SU-DHL-6 (cell line): ENCODE data around the gene MICALL1.

Source experiments
- H2AFZ ChIP-seq: fragments of 200-600 bp; sonication (generic); 2 replicates; pipeline ENCODE4 v1.6.1; 2014; ENCODE audit warnings: low read depth, mild to moderate bottlenecking, moderate library complexity, mixed read lengths, antibody characterized with exemption, low read length; ENCODE audit not compliant: severe bottlenecking
- H3F3A ChIP-seq: fragments of 200-600 bp; shearing (Covaris generic); 2 replicates; pipeline ENCODE4 v1.6.0; 2016; ENCODE audit warnings: antibody characterized with exemption, mild to moderate bottlenecking; ENCODE audit not compliant: insufficient read depth
- H3K27ac ChIP-seq: fragments of 200-600 bp; sonication (generic); 2 replicates; pipeline ENCODE4 v1.5.1; 2016; ENCODE audit warnings: low read depth, mild to moderate bottlenecking, low read length, moderate library complexity, mixed read lengths
- H3K27me3 ChIP-seq: fragments of 200-600 bp; sonication (generic), shearing (Covaris generic); 2 replicates; pipeline ENCODE4 v1.6.0; 2014; ENCODE audit warnings: mild to moderate bottlenecking, low read length
- H3K36me3 ChIP-seq: fragments of 200-600 bp; sonication (generic); 2 replicates; pipeline ENCODE4 v1.6.1; 2014; ENCODE audit warnings: mild to moderate bottlenecking, low read length, mixed read lengths
- H3K4me2 ChIP-seq: fragments of 300-600, 200-600 bp; shearing (Covaris generic), sonication (generic); 2 replicates; pipeline ENCODE4 v1.6.0; 2014; ENCODE audit warnings: low read length, low read depth, mild to moderate bottlenecking; ENCODE audit not compliant: poor library complexity, severe bottlenecking
- H3K4me3 ChIP-seq: fragments of 200-600 bp; sonication (generic); 2 replicates; pipeline ENCODE4 v1.5.1; 2014; ENCODE audit warnings: antibody characterized with exemption, low read length, mild to moderate bottlenecking, mixed read lengths; ENCODE audit not compliant: insufficient read depth, poor library complexity, severe bottlenecking
- H3K79me2 ChIP-seq: fragments of 200-600 bp; sonication (generic); 2 replicates; pipeline ENCODE4 v1.6.1; 2014; ENCODE audit warnings: mild to moderate bottlenecking, low read length, moderate library complexity; ENCODE audit not compliant: insufficient read depth
- H3K9ac ChIP-seq: fragments of 200-600 bp; sonication (generic); 2 replicates; pipeline ENCODE4 v1.7.0; 2014; ENCODE audit warnings: mild to moderate bottlenecking, low read length
- H3K9me2 ChIP-seq: fragments of 200-600 bp; sonication (generic); replicated peaks from 2 replicates; pipeline ENCODE4 v1.6.1; 2014; ENCODE audit warnings: low read length; ENCODE audit not compliant: insufficient read depth
- H3K9me3 ChIP-seq: fragments of 200-600 bp; sonication (generic); 2 replicates; pipeline ENCODE4 v1.6.1; 2014; ENCODE audit warnings: low read length, mixed read lengths; ENCODE audit not compliant: insufficient read depth
- H4K20me1 ChIP-seq: fragments of 200-600 bp; sonication (generic); 2 replicates; pipeline ENCODE4 v1.6.1; 2014; ENCODE audit warnings: low read depth, mild to moderate bottlenecking, antibody characterized with exemption, low read length, moderate library complexity, mixed read lengths
- EZH2phosphoT487 ChIP-seq: fragments of 200-600 bp; sonication (generic), shearing (Covaris generic); conservative IDR thresholded peaks from 2 replicates; pipeline ENCODE4 v1.6.1; 2018; ENCODE audit warnings: mild to moderate bottlenecking, antibody characterized with exemption, low read length, moderate library complexity, mixed read lengths
- TF ChIP-seq, protein P1 (sequence below): fragments of 200-600 bp; sonication (generic); IDR thresholded peaks from one replicate; pipeline ENCODE4 v1.5.1; 2017; ENCODE audit warnings: antibody characterized with exemption, mild to moderate bottlenecking, low read length, moderate library complexity; ENCODE audit not compliant: insufficient read depth, poor library complexity, severe bottlenecking

The MICALL1 gene

DNA sequence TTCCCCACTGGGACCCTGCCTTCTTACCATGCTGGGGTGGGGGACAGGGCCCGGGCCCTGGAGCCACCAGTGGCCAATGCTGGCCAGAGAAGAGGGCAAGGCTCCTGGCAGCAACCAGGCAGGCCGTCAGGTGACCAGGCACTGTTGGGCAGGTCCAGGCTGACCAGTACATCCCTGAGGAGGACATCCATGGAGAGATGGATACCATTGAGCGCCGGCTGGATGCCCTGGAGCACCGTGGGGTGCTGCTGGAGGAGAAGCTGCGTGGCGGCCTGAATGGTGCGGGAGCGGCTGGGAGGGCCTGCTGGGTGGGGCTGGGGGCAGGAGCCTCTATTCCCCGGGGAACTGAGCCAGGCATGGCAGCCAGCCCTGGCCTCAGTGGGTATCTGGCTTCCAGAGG is 26.3 kb downstream of the MICALL1 start:
- no peaks in the 10 kb centered on the region for H3K9me3 ChIP-seq
- no peaks in the 10 kb centered on the region for H3K36me3 ChIP-seq
- H3K79me2 ChIP-seq: no peaks in the 10 kb centered on the region
- no peaks in the 10 kb centered on the region for H3K9me2 ChIP-seq
- no peak for TF ChIP-seq EZH2phosphoT487
- TF ChIP-seq, protein P1, sequence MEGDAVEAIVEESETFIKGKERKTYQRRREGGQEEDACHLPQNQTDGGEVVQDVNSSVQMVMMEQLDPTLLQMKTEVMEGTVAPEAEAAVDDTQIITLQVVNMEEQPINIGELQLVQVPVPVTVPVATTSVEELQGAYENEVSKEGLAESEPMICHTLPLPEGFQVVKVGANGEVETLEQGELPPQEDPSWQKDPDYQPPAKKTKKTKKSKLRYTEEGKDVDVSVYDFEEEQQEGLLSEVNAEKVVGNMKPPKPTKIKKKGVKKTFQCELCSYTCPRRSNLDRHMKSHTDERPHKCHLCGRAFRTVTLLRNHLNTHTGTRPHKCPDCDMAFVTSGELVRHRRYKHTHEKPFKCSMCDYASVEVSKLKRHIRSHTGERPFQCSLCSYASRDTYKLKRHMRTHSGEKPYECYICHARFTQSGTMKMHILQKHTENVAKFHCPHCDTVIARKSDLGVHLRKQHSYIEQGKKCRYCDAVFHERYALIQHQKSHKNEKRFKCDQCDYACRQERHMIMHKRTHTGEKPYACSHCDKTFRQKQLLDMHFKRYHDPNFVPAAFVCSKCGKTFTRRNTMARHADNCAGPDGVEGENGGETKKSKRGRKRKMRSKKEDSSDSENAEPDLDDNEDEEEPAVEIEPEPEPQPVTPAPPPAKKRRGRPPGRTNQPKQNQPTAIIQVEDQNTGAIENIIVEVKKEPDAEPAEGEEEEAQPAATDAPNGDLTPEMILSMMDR: no peak
- H3K27ac ChIP-seq: no peak overlapping the region
- no peak overlapping the region for H3K4me2 ChIP-seq
- H3K27me3 ChIP-seq: no peaks in the 10 kb centered on the region
- H4K20me1 ChIP-seq: no peaks in the 10 kb centered on the region
- no peak overlapping the region for H2AFZ ChIP-seq
- no peaks in the 10 kb centered on the region for H3F3A ChIP-seq
- H3K9ac ChIP-seq: no peak overlapping the region
- no peak overlapping the region for H3K4me3 ChIP-seq

DNA sequence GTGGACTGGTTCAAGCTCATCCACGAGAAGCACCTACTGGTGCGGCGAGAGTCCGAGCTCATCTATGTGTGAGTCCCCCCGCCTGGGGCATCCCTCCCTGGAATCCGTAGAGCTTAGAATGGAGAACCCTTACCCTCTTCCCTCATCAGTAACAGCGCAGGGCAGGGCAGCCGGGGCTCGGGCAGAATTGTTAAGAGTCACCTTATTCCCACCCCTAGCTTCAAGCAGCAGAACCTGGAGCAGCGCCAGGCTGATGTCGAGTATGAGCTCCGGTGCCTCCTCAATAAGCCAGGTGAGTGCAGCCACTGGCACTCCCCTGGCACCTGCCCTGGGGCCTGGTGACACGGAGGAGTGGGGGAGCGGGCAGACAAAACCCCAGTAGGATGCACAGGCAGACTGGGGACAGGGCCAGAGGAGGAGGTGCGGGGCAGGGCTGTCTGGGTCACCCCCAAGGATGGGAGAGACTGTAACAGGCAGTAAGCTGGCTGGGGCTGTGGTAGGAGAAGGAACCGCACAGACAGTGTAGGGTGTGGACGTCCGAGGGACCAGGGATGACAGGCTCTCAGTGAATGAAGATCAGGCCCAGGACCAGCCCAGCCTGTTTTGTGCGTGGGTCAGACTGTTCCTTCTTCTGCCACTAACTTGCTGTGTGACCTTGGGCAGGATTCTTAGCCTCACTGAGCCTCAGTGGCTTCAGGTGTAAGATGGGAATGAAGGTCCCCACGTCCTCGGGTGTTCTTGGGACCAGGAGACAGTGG is 26.9 kb downstream of the MICALL1 start:
- no peaks in the 10 kb centered on the region for H3F3A ChIP-seq

DNA sequence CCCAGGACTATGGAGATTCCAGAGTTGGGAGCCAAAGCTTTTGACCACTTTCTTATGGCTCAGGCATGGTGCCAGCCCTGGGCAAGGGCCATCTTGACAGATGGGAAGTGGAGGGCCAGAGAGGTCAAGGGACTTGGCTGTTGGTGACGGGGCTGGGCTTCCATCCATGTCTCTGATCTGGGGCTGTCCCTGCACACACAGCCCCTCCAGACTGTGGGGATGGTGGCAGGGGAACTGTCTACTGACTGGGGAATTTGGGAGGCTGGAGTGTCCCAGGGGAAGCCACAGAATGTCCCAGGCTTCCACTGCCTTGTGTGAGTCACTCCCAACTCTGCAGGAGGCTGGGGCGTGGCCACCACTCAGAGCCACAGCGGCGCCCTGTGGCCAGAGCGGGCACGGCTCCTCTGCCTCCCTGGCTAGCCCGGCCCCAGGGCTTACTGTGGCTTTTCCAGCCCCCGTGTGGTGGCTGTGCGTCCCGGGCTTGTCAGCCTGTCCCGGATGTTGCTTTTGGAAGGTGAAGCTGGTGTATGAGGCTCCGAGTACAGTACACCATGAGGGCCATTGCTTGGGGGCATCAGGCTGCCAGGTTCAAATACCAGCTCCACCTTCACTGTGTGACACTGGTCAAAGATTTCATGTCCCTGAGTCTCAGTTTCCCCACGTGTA is 27.7 kb downstream of the MICALL1 start:
- Histone ChIP-seq H3K9me2 (no peaks in the 10 kb centered on the region), H3K27me3 (no peaks in the 10 kb centered on the region), H3K79me2 (no peaks in the 10 kb centered on the region), H2AFZ (peak overlapping the region; percentile 96), H3K36me3 (no peaks in the 10 kb centered on the region), H3K4me3 (no peak overlapping the region), H3K9ac (no peak overlapping the region), H4K20me1 (no peaks in the 10 kb centered on the region), H3K9me3 (no peaks in the 10 kb centered on the region), H3F3A (no peaks in the 10 kb centered on the region), H3K27ac (no peak overlapping the region), H3K4me2 (no peak overlapping the region)
- no peak for TF ChIP-seq EZH2phosphoT487
- TF ChIP-seq, protein P1: peak; percentile 95

More for the DNA sequence above, 26.9 kb downstream of the MICALL1 start:
- Histone ChIP-seq H3K9ac (no peak overlapping the region), H3K9me2 (no peaks in the 10 kb centered on the region), H3K27ac (no peak overlapping the region), H3K9me3 (no peaks in the 10 kb centered on the region), H3K27me3 (no peaks in the 10 kb centered on the region), H2AFZ (no peak overlapping the region), H3K4me2 (no peak overlapping the region), H4K20me1 (no peaks in the 10 kb centered on the region), H3K36me3 (no peaks in the 10 kb centered on the region), H3K79me2 (no peaks in the 10 kb centered on the region), H3K4me3 (no peak overlapping the region)
- no peak for TF ChIP-seq EZH2phosphoT487
- TF ChIP-seq, protein P1: no peak
